ENCODE measurements around the gene HNRNPL.
"Not testable (repeated sequence)": the region's sequence is repeated elsewhere in the genome, so short reads cannot be mapped to it uniquely, and the experiment has no call there.

Gene HNRNPL

GRCh38 chr19:38843175-38843758, 6.5 kb downstream of the HNRNPL start:
- no peak for DNase-seq

GRCh38 chr19:38842439-38843174, 7.2 kb downstream of the HNRNPL start:
- DNase-seq = no peak

GRCh38 chr19:38841787-38842438, 7.9 kb downstream of the HNRNPL start:
- no peak for DNase-seq

GRCh38 chr19:38841180-38841766, 8.5 kb downstream of the HNRNPL start:
- DNase-seq = no peak

- DNase-seq = no peak
Measured at GRCh38 chr19:38840583-38840968, 9.2 kb downstream of the HNRNPL start.

- DNase-seq = no peak
Measured at GRCh38 chr19:38839816-38840582, 9.8 kb downstream of the HNRNPL start.

GRCh38 chr19:38838986-38839761, 10.6 kb downstream of the HNRNPL start:
- no peak for DNase-seq

- DNase-seq = no peak
Measured at GRCh38 chr19:38838208-38838985, 11.4 kb downstream of the HNRNPL start.

- DNase-seq = no peak
Measured at GRCh38 chr19:38837656-38838121, 12.1 kb downstream of the HNRNPL start.

- no peak for DNase-seq
Measured at GRCh38 chr19:38836983-38837626, 12.7 kb downstream of the HNRNPL start.

- no peak for DNase-seq
Measured at GRCh38 chr19:38836159-38836982, 13.4 kb downstream of the HNRNPL start.

- no peak for DNase-seq
Measured at GRCh38 chr19:38834590-38834989, 15.2 kb downstream of the HNRNPL start.

- DNase-seq = no peak
Measured at GRCh38 chr19:38834104-38834490, 15.7 kb downstream of the HNRNPL start.

GRCh38 chr19:38833092-38833425, 16.7 kb downstream of the HNRNPL start:
- no peak for DNase-seq

GRCh38 chr19:38831142-38831605, 18.6 kb downstream of the HNRNPL start:
- no peak for DNase-seq

- DNase-seq = no peak
Measured at GRCh38 chr19:38830039-38830733, 19.6 kb downstream of the HNRNPL start.

GRCh38 chr19:38829203-38829602, 20.6 kb downstream of the HNRNPL start:
- not testable (repeated sequence) for DNase-seq

- DNase-seq = no peak
Measured at GRCh38 chr19:38826856-38827551, 22.8 kb downstream of the HNRNPL start.

All from cerebellar nuclear complex (tissue), 1 donor.